ENCODE measurements around the gene LAMA2. TPM values are rescaled to one million over a fixed set of nuclear protein-coding genes. Genes with fewer than 3 reads are reported as not detected.

The LAMA2 gene
- total RNA-seq, 1 experiment from 2014 or later: 4.2 TPM

- peaks cover 0 to 9% (median 3%) of the 10 kb centered on the region in 3 experiments; a peak in 4 of 7 replicates for H3K36me3 Mint-ChIP-seq (ENCODE audit: insufficient read depth in 1 of 3, low read depth in 3 of 3)
- Histone ChIP-seq H2BK20ac (ENCODE audit: low read depth, low read length, poor library complexity, severe bottlenecking) (no peak overlapping the region), H3K4me2 (ENCODE audit: insufficient read depth, insufficient read length, low read length) (no peak overlapping the region), H3K18ac (ENCODE audit: insufficient read length, low read depth, low read length) (no peak overlapping the region), H4K91ac (ENCODE audit: insufficient read length, low read depth, low read length) (no peak overlapping the region), H4K8ac (replicated peaks; ENCODE audit: insufficient read length, low read depth, low read length) (no peak overlapping the region), H3K9me3 (ENCODE audit: control insufficient read depth, low read depth, low read length) (no peaks in the 10 kb centered on the region), H3K27me3 (ENCODE audit: insufficient read depth, low read length) (no peaks in the 10 kb centered on the region), H3K79me2 (ENCODE audit: insufficient read depth, low read length) (no peaks in the 10 kb centered on the region), H2BK5ac (ENCODE audit: insufficient read length, low read length) (no peak overlapping the region), H3K9ac (ENCODE audit: extremely low read depth, insufficient read length, low read length) (no peak overlapping the region), H2AK5ac (ENCODE audit: insufficient read length, low read length) (no peak overlapping the region), H2BK12ac (ENCODE audit: insufficient read length, low read depth, low read length) (no peak overlapping the region), H3T11ph (ENCODE audit: low read length) (no peak overlapping the region), H3K4me1 (ENCODE audit: insufficient read depth, low read length) (no peaks in the 10 kb centered on the region), H3K27ac (ENCODE audit: insufficient read length, low read depth, low read length) (no peak overlapping the region), H3K79me1 (ENCODE audit: insufficient read depth, low read depth, low read length, poor library complexity, severe bottlenecking) (no peaks in the 10 kb centered on the region), H3K4ac (ENCODE audit: low read depth, low read length) (no peak overlapping the region), H2AFZ (ENCODE audit: low read length) (no peak overlapping the region), H3K23me2 (ENCODE audit: insufficient read length, low read depth, low read length, poor library complexity, severe bottlenecking) (no peaks in the 10 kb centered on the region), H4K20me1 (ENCODE audit: control insufficient read depth, insufficient read depth, insufficient read length) (no peaks in the 10 kb centered on the region), H3K23ac (ENCODE audit: insufficient read length, low read depth, low read length) (no peak overlapping the region), H3K14ac (ENCODE audit: insufficient read depth, low read length) (no peak overlapping the region), H2BK120ac (ENCODE audit: low read depth, low read length, poor library complexity, severe bottlenecking) (no peak overlapping the region), H3K56ac (ENCODE audit: insufficient read length, low read depth, low read length) (no peak overlapping the region), H2BK15ac (ENCODE audit: low read depth, low read length) (no peak overlapping the region), H4K5ac (ENCODE audit: insufficient read length, low read depth, low read length) (no peak overlapping the region)
- no peaks in the 10 kb centered on the region for H3K27me3 Mint-ChIP-seq (ENCODE audit: low read depth)
- H3K27ac Mint-ChIP-seq: no peak overlapping the region
- WGBS (ENCODE audit: extremely low coverage, insufficient read length, low lambda C conversion rate): no CpG with 5 or more reads among the region's 9 CpGs
- peaks cover 0 to 10% of the 10 kb centered on the region in 2 experiments; a peak in 2 of 5 replicates for H3K9me3 Mint-ChIP-seq
- no peaks in the 10 kb centered on the region for H3K4me1 Mint-ChIP-seq
- no peak for DNase-seq
- TF ChIP-seq, protein P1, sequence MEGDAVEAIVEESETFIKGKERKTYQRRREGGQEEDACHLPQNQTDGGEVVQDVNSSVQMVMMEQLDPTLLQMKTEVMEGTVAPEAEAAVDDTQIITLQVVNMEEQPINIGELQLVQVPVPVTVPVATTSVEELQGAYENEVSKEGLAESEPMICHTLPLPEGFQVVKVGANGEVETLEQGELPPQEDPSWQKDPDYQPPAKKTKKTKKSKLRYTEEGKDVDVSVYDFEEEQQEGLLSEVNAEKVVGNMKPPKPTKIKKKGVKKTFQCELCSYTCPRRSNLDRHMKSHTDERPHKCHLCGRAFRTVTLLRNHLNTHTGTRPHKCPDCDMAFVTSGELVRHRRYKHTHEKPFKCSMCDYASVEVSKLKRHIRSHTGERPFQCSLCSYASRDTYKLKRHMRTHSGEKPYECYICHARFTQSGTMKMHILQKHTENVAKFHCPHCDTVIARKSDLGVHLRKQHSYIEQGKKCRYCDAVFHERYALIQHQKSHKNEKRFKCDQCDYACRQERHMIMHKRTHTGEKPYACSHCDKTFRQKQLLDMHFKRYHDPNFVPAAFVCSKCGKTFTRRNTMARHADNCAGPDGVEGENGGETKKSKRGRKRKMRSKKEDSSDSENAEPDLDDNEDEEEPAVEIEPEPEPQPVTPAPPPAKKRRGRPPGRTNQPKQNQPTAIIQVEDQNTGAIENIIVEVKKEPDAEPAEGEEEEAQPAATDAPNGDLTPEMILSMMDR (conservative IDR thresholded peaks at IDR 0.05): no peak
- no peak overlapping the region for H3K4me3 Mint-ChIP-seq
Measured at GRCh38 chr6:129233458-129234134, 350.7 kb downstream of the LAMA2 start.
